HCEC 1CT (cell line): Measurements from ENCODE around the gene POT1.

Source experiments
- DNase-seq: peaks from one replicate; pipeline ENCODE4 v3.0.0-alpha.2; 2017

Gene POT1

GRCh38 chr7:124800386-124800785 is 129.2 kb downstream of the POT1 start:
- no peak for DNase-seq

GRCh38 chr7:124799448-124799847 is 130.2 kb downstream of the POT1 start:
- DNase-seq: no peak

- no peak for DNase-seq
These were observed 132.9 kb downstream of the POT1 start for GRCh38 chr7:124796771-124797170.

- no peak for DNase-seq
These were observed 136.9 kb downstream of the POT1 start for GRCh38 chr7:124792696-124793095.

- DNase-seq: no peak
These were observed 137.6 kb downstream of the POT1 start for GRCh38 chr7:124792002-124792401.

GRCh38 chr7:124791426-124791825 is 138.2 kb downstream of the POT1 start:
- DNase-seq: no peak

GRCh38 chr7:124790645-124791044 is 139.0 kb downstream of the POT1 start:
- no peak for DNase-seq

- no peak for DNase-seq
These were observed 143.6 kb downstream of the POT1 start for GRCh38 chr7:124785994-124786393.

GRCh38 chr7:124784879-124785818 is 144.5 kb downstream of the POT1 start:
- DNase-seq: peak; percentile 65

- no peak for DNase-seq
These were observed 146.4 kb downstream of the POT1 start for GRCh38 chr7:124783271-124783670.

GRCh38 chr7:124781907-124782734 is 147.5 kb downstream of the POT1 start:
- no peak for DNase-seq

GRCh38 chr7:124781418-124781817 is 148.2 kb downstream of the POT1 start:
- DNase-seq: no peak

GRCh38 chr7:124780608-124781007 is 149.0 kb downstream of the POT1 start:
- no peak for DNase-seq

GRCh38 chr7:124780056-124780455 is 149.6 kb downstream of the POT1 start:
- DNase-seq: no peak

GRCh38 chr7:124779620-124780019 is 150.0 kb downstream of the POT1 start:
- DNase-seq: no peak

GRCh38 chr7:124779194-124779593 is 150.4 kb downstream of the POT1 start:
- DNase-seq: no peak

- DNase-seq: no peak
These were observed 152.4 kb downstream of the POT1 start for GRCh38 chr7:124777268-124777667.

- DNase-seq: no peak
These were observed 153.5 kb downstream of the POT1 start for GRCh38 chr7:124776153-124776552.

- no peak for DNase-seq
These were observed 154.2 kb downstream of the POT1 start for GRCh38 chr7:124775422-124775821.

GRCh38 chr7:124773938-124774337 is 155.7 kb downstream of the POT1 start:
- no peak for DNase-seq

GRCh38 chr7:124773339-124773738 is 156.3 kb downstream of the POT1 start:
- no peak for DNase-seq
